GM11168 (cell line): Measurements from ENCODE around the gene TXNRD2.

Source experiments
- in situ Hi-C: fragments of 300-500 bp; cut with MboI; formaldehyde crosslinking; loops from one replicate; pipeline ENCODE4 v1.12.0; 2022; ENCODE audit warnings: low sequenced_read_pairs; ENCODE audit not compliant: unreplicated experiment

The TXNRD2 gene

DNA sequence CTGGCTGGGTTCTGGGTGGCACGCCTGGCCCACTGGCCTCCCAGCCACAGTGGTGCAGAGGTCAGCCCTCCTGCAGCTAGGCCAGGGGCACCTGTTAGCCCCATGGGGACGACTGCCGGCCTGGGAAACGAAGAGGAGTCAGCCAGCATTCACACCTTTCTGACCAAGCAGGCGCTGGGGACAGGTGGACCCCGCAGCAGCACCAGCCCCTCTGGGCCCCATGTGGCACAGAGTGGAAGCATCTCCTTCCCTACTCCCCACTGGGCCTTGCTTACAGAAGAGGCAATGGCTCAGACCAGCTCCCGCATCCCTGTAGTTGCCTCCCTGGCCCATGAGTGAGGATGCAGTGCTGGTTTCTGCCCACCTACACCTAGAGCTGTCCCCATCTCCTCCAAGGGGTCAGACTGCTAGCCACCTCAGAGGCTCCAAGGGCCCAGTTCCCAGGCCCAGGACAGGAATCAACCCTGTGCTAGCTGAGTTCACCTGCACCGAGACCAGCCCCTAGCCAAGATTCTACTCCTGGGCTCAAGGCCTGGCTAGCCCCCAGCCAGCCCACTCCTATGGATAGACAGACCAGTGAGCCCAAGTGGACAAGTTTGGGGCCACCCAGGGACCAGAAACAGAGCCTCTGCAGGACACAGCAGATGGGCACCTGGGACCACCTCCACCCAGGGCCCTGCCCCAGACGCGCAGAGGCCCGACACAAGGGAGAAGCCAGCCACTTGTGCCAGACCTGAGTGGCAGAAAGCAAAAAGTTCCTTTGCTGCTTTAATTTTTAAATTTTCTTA is 27.7 kb upstream of the TXNRD2 start:
- in situ Hi-C loops, result no loop called here

DNA sequence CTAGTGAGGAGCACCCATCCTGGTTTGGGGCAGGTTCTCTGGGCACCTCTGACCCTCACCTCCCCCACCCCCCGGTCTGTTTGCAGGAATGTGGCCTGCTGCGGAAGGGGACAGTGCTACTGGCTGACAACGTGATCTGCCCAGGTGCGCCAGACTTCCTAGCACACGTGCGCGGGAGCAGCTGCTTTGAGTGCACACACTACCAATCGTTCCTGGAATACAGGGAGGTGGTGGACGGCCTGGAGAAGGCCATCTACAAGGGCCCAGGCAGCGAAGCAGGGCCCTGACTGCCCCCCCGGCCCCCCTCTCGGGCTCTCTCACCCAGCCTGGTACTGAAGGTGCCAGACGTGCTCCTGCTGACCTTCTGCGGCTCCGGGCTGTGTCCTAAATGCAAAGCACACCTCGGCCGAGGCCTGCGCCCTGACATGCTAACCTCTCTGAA is 26.9 kb upstream of the TXNRD2 start:
- in situ Hi-C loops, result no loop called here

DNA sequence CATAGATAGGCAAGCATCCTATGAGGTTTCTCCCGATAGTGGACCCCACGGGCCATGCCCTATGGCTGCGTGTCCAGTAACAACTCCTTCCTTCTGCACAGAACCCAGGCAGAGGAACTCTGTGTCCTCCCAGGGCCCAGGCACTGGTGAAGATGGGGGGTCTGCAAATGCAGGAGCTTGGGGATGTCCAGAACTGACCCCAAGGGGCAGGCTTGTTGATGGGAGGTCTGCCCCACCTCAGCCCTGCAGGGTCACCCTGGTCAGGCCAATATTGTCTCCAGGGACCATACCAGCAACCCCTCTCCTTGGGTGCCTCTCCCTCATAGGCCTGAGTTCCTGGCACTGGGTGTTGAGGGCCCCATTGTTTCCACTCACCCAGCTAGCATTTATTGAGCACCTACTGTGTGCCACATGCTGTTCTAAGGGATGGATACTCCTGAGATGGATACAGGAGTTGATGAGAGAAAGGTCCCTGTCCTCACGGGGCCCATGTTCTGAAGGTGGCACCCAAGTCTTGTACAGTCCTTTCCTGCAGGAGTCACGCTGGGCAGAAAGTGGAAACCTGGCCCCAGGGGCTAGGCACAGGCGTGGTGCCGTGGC is 26.3 kb upstream of the TXNRD2 start:
- in situ Hi-C loops, result no loop called here

DNA sequence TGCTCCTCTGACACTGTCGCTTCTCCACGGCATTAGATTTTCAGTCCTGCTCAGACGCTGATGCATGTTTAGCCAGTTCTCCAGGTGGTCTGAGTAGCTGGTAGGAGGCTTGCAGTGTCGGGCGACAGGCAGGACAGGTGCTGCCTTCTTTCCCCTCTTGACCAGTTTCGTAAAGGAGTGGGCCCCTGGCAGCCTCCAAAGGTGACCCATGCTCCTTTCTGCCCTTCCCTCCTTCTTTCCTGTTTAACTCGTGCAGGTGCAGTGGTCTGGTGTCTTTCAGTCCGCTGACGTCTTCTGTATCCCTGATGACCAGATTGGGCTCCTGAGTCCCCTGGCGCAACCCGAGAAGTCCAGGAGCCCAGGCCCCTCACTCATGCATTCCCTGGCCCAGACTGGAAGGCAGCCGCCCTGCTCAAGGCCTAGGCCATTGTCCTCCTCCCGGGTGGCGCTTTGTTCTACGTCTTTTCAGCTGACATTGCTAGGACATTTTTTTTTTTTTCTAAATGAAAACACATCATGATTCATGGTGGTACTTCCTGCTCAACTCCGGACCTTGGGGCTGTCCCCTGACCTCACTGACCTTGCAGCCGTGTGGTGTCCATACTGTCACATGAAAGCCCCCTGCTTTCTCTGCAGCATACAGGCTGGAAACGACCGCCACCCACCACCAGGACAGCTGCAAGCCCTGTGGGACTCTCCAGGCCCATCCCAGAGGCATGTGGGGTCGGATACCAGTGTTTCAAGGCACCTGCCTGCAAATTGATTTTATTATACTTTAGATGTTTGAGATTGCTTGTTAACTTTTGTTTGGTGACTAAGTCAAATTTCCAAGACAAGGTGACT is 25.5 kb upstream of the TXNRD2 start:
- in situ Hi-C loops, result no loop called here

DNA sequence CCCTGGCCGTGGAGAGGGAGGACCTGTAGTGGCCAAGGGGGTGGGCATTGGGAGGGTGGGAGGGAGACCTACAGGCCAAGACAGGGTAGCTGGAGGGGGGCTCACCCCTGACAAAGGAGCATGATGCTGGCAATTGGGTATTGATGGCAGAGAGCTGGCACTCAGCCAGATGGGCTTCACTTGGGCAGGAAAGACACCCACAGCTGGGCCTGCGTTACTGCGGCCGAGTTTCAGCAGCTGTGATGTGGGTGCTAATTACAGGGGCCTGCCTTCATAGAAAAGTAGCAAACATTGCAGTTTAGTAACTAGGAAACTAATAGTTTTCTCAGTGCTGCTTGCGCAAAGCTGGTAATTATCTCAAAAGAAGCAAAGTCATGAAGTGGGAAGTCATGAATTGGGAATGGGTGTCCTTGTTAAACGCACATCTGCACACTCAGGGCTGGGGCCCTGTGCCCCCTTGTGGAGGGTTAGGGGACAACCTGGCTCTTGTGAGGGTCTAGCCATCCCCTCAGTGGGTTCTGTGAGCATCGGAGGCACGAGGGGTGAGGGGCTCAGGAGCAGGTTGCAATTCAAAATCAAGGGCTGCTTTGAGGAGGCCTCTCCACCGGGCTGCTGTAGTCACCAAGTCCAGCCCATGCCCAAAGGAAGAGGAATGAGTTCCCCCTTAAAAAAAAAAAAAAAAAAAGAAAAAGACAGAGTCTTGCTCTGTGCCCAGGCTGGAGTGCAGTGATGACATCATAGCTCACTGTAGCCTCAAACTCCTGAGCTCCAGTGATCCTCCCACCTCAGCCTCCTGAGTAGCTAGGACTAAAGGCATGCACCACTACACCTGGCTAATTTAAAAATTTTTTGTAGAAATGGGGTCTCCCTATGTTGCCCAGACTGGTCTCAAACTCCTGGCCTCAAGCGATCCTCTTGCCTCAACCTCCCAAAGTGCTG is 24.4 kb upstream of the TXNRD2 start:
- in situ Hi-C loops, result no loop called here

DNA sequence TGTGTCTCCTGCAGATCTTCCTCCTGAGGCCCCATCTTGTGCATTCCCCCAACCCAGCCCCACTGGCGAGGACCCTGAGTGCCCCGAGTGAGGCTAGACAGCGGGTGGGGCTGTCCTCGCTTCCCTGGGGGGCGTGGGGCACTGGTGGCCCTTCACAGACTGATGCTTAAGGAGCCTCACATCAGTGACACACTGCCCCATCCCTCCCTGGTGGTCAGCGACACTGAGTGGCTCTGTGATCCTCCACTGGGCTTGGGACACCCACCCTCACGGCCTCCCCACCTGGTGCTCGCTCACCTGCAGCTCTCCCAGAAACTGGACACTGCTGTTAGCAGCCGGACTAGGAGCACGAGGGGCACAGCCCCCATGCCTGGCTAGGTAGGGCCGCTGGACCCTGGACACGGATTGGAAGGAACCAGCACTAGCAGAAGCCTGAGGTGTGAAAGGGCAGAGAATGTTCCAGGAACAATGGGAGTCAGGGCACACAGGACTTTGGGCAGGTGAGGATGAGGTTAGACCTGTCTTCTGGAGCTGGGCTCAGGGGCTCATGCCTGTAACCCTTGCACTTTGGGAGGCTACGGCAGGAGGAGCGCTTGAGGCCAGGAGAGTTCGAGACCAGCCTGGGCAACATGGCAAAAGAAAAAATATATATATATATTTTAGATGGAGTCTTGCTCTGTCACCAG is 23.2 kb upstream of the TXNRD2 start:
- in situ Hi-C loops, result no loop called here

DNA sequence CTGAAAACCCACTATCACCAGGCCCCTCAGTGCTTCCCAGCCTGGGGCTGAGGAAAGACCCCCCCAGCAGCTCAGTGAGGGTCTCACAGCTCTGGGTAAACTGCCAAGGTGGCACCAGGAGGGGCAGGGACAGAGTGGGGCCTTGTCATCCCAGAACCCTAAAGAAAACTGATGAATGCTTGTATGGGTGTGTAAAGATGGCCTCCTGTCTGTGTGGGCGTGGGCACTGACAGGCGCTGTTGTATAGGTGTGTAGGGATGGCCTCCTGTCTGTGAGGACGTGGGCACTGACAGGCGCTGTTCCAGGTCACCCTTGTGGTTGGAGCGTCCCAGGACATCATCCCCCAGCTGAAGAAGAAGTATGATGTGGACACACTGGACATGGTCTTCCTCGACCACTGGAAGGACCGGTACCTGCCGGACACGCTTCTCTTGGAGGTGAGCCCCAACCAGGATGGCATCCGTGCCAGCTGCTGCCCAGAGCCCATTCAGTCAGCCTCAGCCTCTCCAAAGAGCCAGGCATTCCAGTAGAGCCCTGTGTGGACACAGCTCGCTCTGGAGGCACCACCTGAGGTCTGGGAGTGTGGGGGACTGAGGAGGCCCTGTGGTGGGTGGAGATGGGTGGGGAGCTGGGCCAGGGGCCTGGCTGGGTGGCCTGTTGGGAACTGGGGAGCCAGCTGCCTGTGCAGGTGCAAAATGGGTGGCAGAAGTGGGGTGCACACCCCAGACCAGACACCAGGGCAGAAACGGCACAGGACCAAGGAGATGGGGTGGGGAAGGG is 22.4 kb upstream of the TXNRD2 start:
- in situ Hi-C loops, result no loop called here

DNA sequence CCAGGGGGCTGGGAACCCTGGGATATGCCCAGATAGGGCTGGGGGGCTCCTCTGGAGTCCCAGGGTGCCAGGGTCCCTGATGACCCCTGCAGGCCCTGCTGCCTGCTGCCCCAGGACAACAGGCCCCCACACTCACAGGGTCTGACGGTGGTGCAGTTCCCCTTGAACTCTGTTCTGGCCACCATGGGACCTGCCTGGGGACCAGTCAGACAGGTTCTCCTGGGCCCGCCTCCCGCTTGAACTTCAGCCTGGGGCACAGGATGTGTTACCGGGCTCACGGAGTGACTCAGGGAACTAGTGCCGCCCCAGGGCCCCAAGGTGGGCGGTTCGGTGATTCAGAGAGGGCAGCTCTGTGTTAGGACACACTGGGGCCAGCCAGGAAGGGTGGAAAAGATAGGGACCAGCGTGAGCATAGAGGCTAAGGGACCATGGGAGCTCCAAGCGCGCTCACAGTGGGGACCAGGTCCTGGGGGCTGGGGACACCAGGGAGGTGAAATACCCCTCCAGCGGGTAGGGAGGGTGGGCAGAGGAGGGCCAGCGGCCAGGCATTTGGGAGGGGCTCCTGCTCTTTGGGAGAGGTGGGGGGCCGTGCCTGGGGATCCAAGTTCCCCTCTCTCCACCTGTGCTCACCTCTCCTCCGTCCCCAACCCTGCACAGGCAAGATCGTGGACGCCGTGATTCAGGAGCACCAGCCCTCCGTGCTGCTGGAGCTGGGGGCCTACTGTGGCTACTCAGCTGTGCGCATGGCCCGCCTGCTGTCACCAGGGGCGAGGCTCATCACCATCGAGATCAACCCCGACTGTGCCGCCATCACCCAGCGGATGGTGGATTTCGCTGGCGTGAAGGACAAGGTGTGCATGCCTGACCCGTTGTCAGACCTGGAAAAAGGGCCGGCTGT is 21.5 kb upstream of the TXNRD2 start:
- in situ Hi-C loops, result no loop called here

DNA sequence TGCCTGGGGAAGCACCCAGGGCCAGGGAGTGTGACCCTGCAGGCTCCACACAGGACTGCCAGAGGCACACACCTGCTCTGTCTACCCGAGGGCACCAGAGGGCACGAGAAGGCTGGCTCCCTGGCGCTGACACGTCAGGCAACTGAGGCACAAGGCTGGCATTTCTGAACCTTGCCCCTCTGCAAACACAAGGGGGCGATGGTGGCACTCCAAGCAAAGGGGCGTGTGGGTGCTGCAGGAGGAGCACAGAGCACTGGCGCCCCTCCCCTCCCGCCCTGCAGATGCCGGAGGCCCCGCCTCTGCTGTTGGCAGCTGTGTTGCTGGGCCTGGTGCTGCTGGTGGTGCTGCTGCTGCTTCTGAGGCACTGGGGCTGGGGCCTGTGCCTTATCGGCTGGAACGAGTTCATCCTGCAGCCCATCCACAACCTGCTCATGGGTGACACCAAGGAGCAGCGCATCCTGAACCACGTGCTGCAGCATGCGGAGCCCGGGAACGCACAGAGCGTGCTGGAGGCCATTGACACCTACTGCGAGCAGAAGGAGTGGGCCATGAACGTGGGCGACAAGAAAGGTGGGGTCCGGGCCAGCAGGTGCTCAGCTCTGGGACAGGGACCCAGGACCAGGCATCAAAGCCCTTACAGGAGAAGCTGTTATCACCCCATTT is 20.8 kb upstream of the TXNRD2 start:
- in situ Hi-C loops, result no loop called here

DNA sequence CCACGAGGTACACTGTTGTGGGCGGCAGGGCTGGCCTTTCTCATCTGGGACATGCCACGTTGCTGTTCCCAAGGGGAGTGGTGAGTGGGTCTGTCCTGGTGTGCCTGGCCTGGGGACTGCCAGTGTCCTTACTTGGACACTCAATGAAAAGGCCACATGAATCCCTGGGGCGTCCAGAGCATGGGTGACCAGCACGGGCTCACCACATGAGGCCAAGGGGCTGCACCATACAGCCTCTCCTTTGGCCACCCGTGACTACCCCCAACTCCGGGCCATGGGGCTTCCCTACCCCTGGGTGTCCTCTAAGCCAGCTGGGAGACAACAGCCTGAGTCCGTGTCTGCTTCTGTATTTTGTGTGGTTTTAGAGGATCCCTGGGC is 20.2 kb upstream of the TXNRD2 start:
- in situ Hi-C loops, result no loop called here

DNA sequence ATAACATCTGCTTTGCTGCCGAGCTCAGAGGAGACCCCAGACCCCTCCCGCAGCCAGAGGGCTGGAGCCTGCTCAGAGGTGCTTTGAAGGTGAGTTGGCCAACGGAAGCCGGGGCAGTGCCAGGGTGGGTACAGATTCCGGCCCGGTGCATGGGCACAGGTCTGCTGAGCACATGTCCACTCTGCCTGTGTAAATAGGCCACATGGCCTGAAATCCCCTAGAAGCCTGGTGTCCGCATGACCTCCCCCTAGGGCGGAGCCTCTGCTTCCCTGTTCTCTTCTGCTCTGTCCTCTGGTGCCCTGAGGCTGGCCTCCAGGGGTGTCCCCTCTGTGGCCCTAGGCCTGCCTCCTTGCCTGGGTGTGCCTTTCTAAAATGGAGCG is 19.6 kb upstream of the TXNRD2 start:
- in situ Hi-C loops, result no loop called here

DNA sequence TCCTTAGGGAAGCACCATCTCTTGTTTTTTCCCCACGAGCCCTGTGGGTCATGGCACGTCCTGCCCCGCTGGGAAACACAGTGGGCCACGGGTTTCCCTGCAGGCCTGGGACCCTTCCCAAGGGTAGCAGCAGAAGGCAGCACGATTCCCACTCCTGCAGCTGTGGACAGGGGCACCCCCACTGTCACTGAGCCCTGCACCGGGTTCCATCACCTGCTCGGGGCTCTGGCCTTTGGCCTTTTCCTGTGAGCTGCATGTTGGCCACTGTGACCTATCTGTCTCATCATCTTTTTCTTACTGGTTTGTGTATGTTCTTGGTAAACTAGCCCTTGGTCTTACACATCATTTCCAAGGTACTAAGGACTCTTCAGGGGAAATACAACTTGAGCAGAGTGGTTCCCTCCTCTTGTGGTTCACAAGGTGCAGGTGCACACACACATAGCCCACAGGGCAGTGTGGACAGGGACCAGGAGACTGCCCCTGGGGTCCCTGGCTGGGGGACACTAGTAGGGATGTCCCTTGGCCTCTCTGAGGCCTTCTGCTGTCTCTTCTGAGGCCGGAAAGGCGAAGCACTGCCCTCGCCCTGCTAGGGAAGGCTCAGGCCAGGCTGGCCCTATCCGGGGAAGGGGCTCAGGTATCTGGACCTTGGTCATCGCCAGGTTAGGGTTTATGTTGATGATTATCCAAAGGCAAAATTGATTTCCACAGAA is 19.0 kb upstream of the TXNRD2 start:
- in situ Hi-C loops, result no loop called here

DNA sequence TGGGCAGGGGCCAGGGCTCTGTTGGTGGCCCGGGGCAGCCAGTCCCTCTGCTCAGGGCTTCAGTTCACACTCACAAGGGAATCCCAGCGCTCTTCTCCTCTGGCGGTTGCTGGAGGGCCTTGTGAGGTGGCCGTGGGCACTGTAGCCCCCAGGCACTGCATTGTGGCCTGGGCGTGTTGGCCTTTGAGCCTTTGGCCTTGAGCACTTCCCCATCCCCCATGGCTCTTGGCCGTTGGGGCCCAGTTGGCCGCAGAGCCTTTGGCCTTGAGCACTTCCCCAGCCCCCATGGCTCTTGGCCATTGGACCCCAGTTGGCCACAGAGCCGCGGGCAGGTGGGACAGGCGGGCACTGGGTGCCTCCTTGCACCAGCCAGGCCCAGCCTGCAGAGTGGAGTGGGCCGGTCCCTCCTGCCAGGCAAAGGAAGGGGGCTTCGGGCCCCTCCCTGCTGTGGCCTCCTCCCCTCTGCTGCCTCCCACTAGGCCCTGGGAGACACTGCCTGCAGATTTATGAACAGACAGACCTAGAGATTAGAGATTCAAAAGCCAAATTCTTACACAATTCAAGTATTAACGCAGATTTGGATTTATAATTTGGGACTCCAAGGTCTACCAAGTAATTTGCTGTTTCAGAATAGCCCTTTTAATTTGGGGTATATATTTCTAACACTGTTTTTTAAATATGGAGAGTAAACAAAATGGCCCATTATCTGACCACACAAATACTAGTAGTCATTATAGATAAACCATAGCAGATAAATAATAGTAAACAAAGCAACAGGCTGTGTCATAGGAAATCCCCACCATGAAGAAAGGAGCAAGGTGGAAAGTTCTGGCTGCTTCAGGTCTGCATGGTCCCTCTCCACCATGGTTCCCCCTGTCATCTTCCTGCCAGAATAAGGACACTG is 18.2 kb upstream of the TXNRD2 start:
- in situ Hi-C loops, result no loop called here

DNA sequence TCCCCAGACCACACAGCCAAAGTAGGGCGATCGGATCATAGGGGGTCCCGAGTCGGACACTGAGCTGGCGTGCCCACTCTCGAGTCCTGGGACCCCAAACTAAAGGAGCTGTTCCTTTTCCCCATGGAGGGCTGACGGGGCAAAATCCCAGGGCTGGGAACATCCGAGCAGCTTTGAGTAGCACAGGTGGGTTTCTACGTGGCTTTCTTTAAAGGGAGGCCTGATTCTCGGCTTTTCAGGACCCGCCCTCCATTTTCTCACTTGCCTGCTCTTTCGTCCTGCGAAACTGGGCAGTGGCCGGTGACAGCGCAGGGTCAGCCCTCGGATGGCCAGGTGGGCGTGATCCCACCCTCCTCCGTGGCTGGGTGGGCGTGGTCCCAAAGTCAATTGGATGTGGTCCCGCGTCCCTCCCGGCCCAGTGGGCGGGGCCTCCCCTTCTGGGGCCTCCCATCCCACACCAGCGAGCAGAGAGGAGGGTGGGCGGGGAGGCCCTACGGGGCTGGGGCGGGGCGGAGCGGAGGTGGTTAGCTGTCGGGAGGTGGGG is 17.5 kb upstream of the TXNRD2 start:
- in situ Hi-C loops, result no loop called here
